HG03432 (cell line): Measurements from ENCODE around the gene YAF2.
"Not testable (repeated sequence)": the region's sequence is repeated elsewhere in the genome, so short reads cannot be mapped to it uniquely, and the experiment has no call there.

ENCODE experiments used
- ATAC-seq: cut with Tn5 transposase; IDR thresholded peaks from one replicate; pipeline ENCODE4 v1.9.1; 2021; ENCODE audit warnings: mild to moderate bottlenecking, moderate library complexity; ENCODE audit not compliant: unreplicated experiment

The YAF2 gene

DNA sequence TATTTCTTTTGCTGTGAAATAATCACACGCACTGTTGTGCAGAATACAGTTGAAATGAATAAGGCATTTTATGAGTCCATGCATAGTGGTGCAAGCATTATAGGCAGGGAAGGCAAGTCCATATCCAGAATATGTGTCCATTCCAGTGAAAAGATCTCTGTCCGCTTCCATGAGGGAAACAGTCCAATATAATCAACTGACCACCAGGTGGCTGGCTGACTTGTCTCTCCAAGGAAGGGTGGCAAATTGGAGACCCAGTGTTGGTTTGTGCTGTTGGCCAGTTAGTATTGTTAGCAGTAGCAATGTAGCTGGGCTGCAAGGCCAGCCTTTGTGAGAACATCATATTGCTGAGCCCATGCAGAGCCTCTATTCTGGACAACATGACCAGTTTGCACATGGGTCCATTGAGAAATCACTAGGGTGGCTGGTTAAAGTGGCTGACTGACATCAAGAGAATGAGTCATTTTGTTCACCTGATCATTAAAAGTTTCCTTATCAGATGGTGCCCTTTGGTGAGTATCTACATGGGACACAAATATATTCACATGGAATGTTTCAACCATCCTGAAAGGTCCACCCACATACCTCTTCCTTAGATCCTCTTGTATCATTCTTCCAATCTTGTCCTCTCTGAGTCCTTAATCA lies 17.3 kb upstream of the YAF2 start:
- ATAC-seq: no peak

DNA sequence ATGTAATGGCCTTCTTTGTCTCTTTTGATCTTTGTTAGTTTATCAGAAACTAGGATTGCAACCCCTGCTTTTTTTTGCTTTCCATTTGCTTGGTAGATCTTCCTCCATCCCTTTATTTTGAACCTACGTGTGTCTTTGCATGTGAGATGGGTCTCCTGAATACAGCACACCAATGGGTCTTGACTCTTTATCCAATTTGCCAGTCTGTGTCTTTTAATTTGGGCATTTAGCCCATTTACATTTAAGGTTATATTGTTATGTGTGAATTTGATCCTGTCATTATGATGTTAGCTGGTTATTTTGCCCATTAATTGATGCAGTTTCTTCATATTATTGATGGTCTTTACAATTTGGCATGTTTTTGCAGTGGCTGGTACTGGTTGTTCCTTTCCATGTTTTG lies 14.6 kb upstream of the YAF2 start:
- not testable (repeated sequence) for ATAC-seq

DNA sequence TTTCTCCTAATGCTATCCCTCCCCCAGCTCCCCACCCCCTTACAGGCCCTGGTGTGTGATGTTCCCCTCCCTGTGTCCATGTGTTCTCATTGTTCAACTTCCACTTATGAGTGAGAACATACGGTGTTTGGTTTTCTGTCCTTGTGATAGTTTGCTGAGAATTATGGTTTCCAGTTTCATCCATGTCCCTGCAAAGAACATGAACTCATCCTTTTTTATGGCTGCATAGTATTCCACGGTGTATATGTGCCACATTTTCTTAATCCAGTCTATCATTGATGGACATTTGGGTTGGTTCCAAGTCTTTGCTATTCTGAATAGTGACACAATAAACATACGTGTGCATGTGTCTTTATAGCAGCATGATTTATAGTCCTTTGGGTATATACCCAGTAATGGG lies 11.0 kb upstream of the YAF2 start:
- not testable (repeated sequence) for ATAC-seq

DNA sequence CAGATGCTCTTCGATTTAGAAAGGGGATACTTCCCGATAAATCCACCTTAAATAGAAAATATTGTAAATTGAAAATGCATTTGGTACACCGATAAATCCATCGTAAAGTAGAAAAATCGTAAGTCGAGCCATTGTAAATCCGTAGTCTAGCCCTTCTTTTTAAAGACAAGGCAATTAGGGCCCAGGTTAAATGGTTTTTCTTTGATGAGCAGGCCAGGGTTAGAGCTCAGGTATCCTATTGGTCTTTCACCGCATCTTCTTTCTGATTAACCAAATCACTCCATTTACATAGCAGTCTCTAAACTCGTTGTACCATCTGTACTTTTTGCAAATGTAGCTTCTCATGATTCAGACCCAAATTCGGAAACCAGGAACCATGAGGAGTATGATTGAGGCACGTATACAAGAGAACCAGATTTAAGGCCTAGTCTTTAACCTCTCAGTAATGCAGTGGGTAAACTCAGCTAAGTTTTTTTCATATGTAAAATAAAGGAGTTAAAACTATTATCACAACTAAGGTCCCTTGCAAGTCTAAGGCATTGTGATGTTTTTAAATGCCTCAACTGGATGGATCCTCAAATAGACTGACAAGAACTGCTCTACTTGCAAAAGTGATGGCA lies 2.2 kb upstream of the YAF2 start:
- ATAC-seq: no peak

DNA sequence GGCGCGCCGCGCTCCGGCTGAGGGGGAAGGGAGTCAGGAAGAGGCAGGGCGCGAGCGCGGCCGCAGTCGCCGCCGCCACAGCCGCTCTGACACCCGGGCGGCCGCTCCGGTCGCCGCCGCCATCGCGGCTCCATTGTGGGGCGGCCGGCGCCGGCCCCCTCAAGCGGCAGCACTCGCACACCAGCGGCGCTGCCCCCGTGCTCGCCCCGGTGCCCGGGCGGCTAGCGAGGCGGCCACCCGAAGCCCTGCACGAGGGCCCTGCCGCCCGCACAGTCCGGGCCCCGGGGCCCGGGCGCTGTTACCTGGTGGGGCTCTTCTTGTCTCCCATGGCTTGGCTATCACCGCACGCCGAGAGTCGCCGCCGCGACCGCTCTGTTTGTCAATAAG lies 202 bp downstream of the YAF2 start:
- peak; percentile 34 for ATAC-seq

DNA sequence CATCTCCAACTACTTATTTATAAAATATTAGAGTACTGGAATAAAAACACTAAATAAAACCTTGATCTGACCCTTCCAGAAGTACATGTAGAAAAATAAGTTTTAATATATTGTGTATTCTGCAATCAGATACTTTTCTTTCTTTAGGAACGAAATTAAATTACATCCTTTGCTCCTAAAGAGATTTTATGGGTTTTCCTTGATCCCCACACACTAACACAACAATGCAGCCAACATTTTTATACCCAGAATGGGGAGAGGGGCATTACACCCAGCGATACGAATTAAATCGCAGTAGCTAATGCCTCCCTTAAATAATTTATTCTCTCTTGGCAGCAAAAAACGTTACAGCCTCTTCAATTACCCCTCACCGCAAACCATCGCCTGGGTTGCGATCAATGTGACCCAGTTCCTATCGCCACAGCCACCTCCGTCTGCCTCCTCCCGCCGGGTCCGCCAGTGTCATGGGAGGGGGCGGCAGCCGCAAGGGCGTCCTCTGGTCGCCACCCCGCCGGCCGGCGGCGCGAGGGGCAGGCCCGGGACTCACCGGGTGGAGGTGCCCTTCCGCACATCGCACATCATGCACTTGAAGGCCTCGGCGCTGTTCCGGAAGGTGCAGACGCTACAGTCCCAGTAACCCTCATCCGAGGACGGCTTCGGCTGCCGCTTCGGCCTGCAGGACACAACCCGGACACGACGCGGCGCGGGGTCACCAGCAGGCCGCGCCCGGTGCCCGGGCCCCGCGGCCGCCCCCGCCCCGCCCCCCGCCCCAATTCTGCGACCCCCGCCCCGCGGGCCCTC lies 796 bp downstream of the YAF2 start:
- peak; percentile 78 for ATAC-seq

DNA sequence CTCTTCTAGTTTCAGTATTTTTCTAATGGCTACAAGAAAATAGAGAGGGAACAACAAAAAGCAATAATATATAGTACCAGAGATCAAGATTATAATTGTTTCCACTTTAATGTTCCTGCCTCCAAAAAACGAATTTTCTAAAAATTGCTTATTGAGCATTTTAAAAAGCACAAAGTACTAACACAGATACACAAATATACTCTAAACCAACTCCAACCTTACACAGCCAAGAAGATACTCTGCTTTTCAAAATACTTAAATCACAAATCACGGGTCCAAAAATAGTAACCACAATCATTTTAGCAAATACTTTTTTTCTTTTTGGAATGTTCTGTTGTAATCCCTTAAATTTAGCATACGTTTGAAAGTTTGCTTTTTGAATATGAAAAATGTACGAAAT lies 2.0 kb downstream of the YAF2 start:
- no peak for ATAC-seq

DNA sequence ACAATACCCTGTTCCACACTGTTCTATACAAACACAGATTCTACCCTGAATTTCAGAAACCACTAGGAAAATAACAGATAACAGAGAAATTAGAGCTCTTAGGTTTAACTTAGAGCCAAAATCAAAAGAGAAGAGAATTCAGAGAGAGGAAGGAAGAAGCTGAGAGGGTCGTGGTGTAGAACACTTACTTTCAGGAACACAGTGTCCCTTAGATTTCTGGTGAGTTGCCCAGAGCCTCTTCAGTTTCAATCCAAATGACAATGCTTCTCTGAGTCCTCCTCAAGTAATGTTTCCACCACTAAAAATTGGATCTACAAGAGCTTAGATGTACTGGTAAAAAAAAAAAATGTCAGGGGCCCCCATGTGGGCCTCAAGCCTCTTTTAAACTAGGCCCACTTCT lies 2.6 kb downstream of the YAF2 start:
- ATAC-seq: no peak

DNA sequence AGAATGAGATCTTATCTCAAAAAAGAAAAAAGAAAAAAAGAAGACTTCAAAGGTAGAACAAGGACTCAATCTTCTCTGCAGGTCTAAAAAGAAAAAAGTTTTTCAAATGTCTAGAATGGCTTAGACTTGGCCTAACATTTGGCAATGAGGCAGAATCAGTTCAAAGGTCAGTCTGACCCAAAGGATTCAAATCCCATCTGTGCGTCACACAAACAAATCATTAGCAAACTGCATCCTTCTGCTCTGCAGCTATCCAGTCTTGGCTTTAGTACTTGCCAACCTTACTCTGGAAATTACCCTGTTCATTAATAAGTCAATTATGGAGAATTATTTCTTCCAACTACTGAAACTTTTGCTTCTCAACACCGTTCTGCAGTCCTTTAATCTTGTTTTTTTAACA lies 3.1 kb downstream of the YAF2 start:
- no peak for ATAC-seq

DNA sequence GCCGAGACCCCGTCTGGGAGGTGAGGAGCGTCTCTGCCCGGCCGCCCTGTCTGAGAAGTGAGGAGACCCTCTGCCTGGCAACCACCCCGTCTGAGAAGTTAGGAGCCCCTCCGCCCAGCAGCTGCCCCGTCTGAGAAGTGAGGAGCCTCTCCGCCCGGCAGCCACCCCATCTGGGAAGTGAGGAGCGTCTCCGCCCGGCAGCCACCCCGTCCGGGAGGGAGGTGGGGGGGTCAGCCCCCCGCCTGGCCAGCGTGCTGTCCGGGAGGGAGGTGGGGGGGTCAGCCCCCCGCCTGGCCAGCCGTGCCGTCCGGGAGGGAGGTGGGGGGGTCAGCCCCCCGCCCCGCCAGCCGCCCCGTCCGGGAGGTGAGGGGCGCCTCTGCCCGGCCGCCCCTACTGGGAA lies 10.5 kb downstream of the YAF2 start:
- ATAC-seq: not testable (repeated sequence)

DNA sequence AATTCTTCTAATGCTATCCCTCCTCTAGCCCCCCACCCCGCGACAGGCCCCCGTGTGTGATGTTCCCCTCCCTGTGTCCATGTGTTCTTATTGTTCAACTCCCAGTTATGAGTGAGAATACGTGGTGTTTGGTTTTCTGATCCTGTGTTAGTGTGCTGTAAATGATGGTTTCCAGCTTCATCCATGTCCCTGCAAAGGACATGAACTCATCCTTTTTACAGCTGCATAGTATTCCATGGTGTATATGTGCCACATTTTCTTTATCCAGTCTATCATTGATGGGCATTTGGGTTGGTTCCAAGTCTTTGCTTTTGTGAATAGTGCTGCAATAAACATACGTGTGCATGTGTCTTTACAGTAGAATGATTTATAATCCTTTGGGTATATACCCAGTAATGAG lies 13.5 kb downstream of the YAF2 start:
- ATAC-seq: not testable (repeated sequence)

DNA sequence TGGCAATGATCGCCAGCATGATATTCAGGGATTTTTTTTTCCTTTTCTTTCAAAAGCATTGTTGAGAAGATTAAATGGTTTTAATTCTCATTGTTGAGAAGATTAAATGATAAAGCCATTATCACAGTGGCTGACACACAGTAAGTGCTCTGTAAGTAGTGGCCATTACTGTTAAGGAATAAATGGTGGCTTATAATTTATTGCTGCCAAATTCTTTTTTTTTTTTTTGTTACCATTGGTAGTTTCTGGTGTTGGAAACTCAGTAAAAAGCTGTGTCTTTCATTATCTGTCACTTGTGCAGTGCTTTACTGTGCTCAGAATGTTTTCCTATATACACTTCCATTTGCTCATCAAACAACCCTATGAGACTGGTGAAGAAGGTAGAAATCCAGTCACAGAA lies 15.3 kb downstream of the YAF2 start:
- no peak for ATAC-seq

DNA sequence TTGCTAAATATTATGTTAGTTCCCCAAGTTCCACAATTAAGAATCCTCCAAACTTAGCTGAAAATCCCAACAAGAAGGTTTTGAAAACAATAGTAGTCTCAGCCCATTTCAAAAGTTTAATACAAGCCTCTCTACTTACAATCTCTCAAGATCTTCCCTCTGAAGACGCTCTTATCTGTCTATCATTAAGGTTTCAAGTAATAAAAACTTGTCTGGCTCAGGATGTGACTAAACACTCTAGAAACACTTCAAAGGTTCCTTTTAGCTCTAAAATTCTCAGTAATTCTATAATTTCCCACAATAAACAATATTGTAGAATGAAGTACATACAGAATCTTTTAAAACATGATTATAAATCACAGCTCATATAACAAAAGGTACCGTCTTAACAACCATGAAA lies 16.3 kb downstream of the YAF2 start:
- ATAC-seq: no peak

DNA sequence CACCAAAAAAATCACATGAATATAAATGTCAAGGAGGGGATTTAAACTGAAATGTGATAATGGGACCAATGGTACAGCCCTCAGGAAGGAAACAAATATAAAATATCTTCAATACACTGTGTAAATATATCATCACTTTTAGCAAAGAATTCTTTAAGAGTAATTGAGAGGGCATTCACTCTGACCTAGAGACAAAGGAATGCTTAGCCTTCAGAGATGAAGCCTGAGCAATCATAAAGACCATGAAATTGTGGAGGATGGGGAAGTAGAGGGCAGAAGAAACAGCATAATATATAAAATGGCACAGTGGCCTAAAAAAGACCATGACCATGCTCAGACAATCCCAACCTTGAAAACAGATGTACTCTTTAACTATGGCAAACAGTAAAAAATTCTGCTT lies 20.4 kb downstream of the YAF2 start:
- ATAC-seq: no peak

DNA sequence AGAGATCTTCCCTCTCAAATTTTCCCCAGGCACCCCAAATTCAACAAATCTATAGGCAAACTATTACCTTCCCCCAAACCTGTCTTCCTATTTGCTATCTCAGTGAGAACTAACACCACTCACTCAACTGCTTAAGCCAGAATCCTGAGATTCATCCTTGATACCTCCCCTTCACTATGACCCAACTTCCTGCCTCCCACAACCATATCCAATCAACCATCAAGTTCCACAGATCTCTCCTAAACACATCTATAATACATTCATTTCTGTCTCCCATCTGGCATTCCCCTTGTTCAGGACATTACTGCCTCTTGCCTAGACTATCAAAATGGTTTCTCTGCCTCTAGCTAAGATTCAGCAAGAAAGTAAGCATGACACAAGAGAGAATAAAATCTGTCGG lies 21.3 kb downstream of the YAF2 start:
- no peak for ATAC-seq

DNA sequence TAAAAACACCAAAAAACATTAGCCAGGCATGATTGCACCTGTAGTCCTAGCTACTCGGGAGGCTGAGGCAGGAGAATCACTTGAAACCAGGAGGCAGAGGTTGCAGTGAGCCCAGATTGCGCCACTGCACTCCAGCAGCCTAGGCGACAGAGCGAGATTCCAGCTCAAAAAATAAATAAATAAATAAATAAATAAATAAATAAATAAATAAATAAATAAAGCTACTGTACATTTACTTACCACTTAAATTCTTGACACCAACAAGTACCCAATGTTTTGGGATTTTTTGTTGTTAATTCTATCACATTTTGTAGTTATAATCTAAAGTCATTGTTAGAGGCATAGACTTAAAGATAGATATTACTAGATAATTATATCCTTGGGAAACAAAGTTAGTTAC lies 22.3 kb downstream of the YAF2 start:
- ATAC-seq: not testable (repeated sequence)

DNA sequence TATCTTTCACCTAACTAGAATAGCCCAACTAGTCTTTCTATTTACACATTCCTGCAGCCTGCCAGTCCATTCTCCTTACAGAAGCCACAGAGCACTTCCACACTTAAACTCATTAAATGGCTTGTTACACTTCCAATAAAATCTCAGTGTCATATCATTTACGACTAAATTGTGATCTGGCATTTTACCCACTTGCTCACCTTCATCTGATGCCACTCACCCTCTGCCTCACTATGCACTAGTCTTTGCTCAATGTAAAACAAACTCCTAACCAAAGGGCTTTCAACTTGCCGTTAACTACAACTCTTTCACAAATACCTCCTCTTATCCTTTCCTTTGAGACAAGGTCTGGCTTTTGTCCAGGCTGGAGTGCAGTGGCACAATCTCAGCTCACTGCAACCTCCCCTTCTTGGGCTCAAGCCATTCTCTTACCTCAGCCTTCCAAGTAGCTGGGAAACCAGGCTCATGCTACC lies 24.1 kb downstream of the YAF2 start:
- ATAC-seq: no peak

DNA sequence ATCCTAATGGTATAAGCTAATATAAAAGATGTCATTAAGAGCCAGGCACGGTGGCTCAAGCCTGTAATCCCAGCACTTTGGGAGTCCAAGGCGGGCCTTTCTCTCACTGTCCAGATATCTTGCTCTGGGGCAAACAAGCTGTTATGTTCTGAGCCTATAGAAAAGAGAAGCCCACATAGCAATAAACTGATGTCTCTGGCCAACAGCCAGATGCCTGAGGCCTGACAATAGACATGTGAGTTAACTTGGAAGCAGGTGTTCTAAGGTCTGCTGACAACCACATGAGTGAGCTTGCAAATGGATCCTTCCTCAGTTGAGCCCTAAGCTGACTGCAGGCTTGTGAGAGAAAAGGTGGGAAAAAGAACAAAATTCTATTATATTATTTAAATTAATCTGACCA lies 25.0 kb downstream of the YAF2 start:
- no peak for ATAC-seq

DNA sequence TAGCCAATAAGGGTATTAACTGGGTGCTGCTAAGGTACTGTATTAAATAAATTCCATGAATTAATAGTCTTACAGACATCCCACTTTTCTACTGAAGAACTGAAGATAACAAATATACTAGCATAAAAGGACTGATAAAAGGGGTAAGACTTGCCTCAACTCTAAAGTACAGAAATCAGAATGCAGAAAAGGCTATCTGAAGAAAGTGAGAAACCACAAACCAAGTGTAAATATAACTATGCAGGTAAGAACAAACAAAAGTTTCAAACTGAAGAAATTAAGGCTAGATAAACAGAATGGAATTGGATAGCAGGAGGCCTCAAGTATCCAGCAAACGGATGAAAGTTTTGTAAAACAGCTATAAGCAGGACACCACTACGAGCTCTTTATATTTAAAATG lies 29.5 kb downstream of the YAF2 start:
- peak; percentile 53 for ATAC-seq

DNA sequence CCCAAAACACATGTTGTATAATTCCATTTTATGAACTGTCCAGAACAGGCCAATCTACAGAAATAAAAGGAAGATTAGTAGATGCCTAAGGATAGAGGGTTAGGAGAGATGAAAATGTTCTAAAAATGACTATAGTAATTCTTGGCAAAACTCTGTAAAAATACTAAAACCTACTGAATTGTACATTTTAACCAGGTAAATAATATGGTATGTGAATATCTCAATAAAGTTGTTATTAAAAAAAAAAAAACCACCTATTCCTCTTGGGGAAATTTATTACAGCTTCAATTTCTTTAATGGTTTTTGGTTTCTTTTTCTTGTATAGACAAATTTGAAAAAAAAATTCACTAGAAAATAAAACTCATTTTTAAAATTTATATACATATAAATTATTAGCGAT lies 33.2 kb downstream of the YAF2 start:
- no peak for ATAC-seq

DNA sequence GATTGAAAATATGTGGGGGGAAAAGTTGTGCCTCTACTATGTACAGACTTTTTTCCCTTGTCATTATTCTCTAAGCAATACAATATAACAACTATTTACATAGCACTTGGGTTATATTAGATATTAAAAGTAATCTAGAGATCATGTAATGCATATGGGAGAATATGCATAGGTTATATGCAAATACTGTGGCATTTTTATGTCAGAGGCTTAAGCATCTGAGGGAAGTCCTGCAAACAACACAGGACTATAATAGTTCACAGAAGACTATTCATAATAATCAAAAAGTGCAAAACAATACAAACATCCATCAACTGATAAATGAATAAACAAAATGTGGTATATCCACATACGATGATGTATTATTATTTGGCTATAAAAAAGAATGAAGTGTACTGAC lies 33.7 kb downstream of the YAF2 start:
- ATAC-seq: no peak

DNA sequence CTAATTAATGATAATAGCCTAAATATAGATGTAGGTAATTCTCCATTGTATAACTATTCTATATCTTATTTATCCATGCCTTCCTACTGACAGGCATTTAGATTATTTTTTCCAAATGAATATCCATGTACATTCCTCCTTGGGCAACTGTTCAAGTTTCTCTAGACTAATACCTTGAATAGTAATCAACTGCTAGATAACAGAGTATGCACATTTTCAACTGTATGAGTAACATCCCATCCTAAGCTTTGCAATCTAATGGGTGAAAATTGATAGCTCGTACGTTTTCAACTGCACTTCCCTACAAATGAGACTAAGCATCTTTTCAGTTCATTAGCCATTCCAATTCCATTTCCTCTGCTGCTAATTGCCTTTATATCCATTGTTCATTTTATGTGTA lies 37.0 kb downstream of the YAF2 start:
- no peak for ATAC-seq
